GM12878 (cell line): ENCODE results near the gene DNAJA1. TPM values are rescaled to one million over a fixed set of nuclear protein-coding genes. Genes with fewer than 3 reads are reported as not detected.

Experiments used
- BCL11A ChIP-seq: IDR thresholded peaks from 2 replicates; pipeline ENCODE4 v1.6.1; 2011; ENCODE audit warnings: low read depth, low read length
- CBX3 ChIP-seq: fragments of 200-600 bp; sonication (generic); IDR thresholded peaks from 2 replicates; pipeline ENCODE4 v1.6.1; 2016; ENCODE audit warnings: low read depth, borderline replicate concordance
- CEBPB ChIP-seq, 2 experiments: fragments of 150-350 bp in 1 of 2; IDR thresholded peaks; 2 replicates each; pipeline ENCODE4 v1.6.1; 2012 to 2014; ENCODE audit warnings: low read depth in 2 of 2, low read length in 2 of 2, borderline replicate concordance in 1 of 2, inconsistent platforms in 1 of 2
- CHD1 ChIP-seq: IDR thresholded peaks from 2 replicates; pipeline ENCODE4 v1.6.1; 2012; ENCODE audit warnings: low read depth, low read length, improper control_type of control experiment
- CHD4 ChIP-seq: fragments of 200-600 bp; sonication (generic); IDR thresholded peaks from 2 replicates; pipeline ENCODE4 v1.6.1; 2016; ENCODE audit warnings: mild to moderate bottlenecking
- DPF2 ChIP-seq: fragments of 450-650 bp; IDR thresholded peaks from 2 replicates; pipeline ENCODE4 v1.6.1; 2017; ENCODE audit warnings: mild to moderate bottlenecking
- E2F4 ChIP-seq: IDR thresholded peaks from 2 replicates; pipeline ENCODE4 v1.6.1; 2012; ENCODE audit warnings: low read depth, low read length, improper control_type of control experiment
- ESRRA ChIP-seq: IDR thresholded peaks from 2 replicates; pipeline ENCODE4 v1.6.1; 2012; ENCODE audit warnings: mild to moderate bottlenecking, low read length, improper control_type of control experiment
- FOXK2 ChIP-seq: fragments of 450-650 bp; IDR thresholded peaks from 2 replicates; pipeline ENCODE4 v1.6.1; 2017; ENCODE audit warnings: mild to moderate bottlenecking, moderate library complexity
- IKZF1 ChIP-seq: fragments of 450-650 bp; conservative IDR thresholded peaks from 2 replicates; pipeline ENCODE4 v1.6.1; 2017; ENCODE audit warnings: antibody characterized with exemption, mild to moderate bottlenecking
- IRF5 ChIP-seq: fragments of 450-650 bp; IDR thresholded peaks from 2 replicates; pipeline ENCODE4 v1.6.1; 2017; ENCODE audit warnings: borderline replicate concordance
- JUNB ChIP-seq: IDR thresholded peaks from 2 replicates; pipeline ENCODE4 v1.6.1; 2016; ENCODE audit warnings: antibody characterized with exemption, mild to moderate bottlenecking
- JUND ChIP-seq: IDR thresholded peaks from 2 replicates; pipeline ENCODE4 v1.6.1; 2012; ENCODE audit warnings: low read depth, mild to moderate bottlenecking, low read length, improper control_type of control experiment, moderate library complexity
- KDM1A ChIP-seq: fragments of 200-600 bp; sonication (generic); IDR thresholded peaks from 2 replicates; pipeline ENCODE4 v1.6.1; 2016; ENCODE audit warnings: borderline replicate concordance
- MTA3 ChIP-seq: IDR thresholded peaks from 2 replicates; pipeline ENCODE4 v1.6.1; 2012; ENCODE audit warnings: low read length, inconsistent platforms, borderline replicate concordance
- NFIC ChIP-seq: IDR thresholded peaks from 2 replicates; pipeline ENCODE4 v1.6.1; 2012; ENCODE audit warnings: low read depth, mild to moderate bottlenecking, inconsistent platforms, low read length, moderate library complexity
- NFYA ChIP-seq: IDR thresholded peaks from 2 replicates; pipeline ENCODE4 v1.6.1; 2011; ENCODE audit warnings: low read depth, mild to moderate bottlenecking, low read length, improper control_type of control experiment, borderline replicate concordance
- NR2C1 ChIP-seq: fragments of 450-650 bp; IDR thresholded peaks from 2 replicates; pipeline ENCODE4 v1.6.1; 2017; ENCODE audit warnings: antibody characterized with exemption, mild to moderate bottlenecking, moderate library complexity
- NR2C2 ChIP-seq: IDR thresholded peaks from 2 replicates; pipeline ENCODE4 v1.6.1; 2011; ENCODE audit warnings: borderline replicate concordance, low read depth; ENCODE audit not compliant: control insufficient read depth, insufficient read length
- NR2F1 ChIP-seq: fragments of 450-650 bp; conservative IDR thresholded peaks from 2 replicates; pipeline ENCODE4 v1.6.1; 2017; ENCODE audit warnings: mild to moderate bottlenecking
- POLR2AphosphoS5 ChIP-seq: IDR thresholded peaks from 2 replicates; pipeline ENCODE4 v1.6.1; 2011; ENCODE audit warnings: mild to moderate bottlenecking, low read length, inconsistent platforms
- RELA ChIP-seq: fragments of 450-650 bp; IDR thresholded peaks from 2 replicates; pipeline ENCODE4 v1.8.0; 2014; ENCODE audit warnings: borderline replicate concordance; ENCODE audit not compliant: partially characterized antibody
- RFX5 ChIP-seq: IDR thresholded peaks from 2 replicates; pipeline ENCODE4 v1.6.1; 2011; ENCODE audit warnings: low read depth, low read length, improper control_type of control experiment
- SMC3 ChIP-seq: IDR thresholded peaks from 2 replicates; pipeline ENCODE4 v1.6.1; 2011; ENCODE audit warnings: low read length, improper control_type of control experiment, borderline replicate concordance
- SP1 ChIP-seq: IDR thresholded peaks from one replicate; pipeline ENCODE4 v1.6.1; 2011; ENCODE audit warnings: low read depth, low read length
- STAT3 ChIP-seq: IDR thresholded peaks from 2 replicates; pipeline ENCODE4 v1.6.1; 2011; ENCODE audit warnings: low read depth, low read length, improper control_type of control experiment
- TAF1 ChIP-seq: IDR thresholded peaks from 2 replicates; pipeline ENCODE4 v1.6.1; 2011; ENCODE audit warnings: mild to moderate bottlenecking, low read depth, low read length, borderline replicate concordance
- TARDBP ChIP-seq: IDR thresholded peaks from 2 replicates; pipeline ENCODE4 v1.6.1; 2016; ENCODE audit warnings: borderline replicate concordance
- TCF7 ChIP-seq: IDR thresholded peaks from 2 replicates; pipeline ENCODE4 v1.6.1; 2014; ENCODE audit warnings: antibody characterized with exemption, borderline replicate concordance
- ZNF24 ChIP-seq: fragments of 450-650 bp; IDR thresholded peaks from 2 replicates; pipeline ENCODE4 v1.6.1; 2017; ENCODE audit warnings: antibody characterized with exemption, mild to moderate bottlenecking
- polyA plus RNA-seq, 11 experiments: library from polyadenylated mRNA; depleted of rRNA in 4 of 11; unstranded in 6 of 11; stranded (reverse) in 5 of 11; fragments of >200 nt; fragmentation: Nextera tagmentation in 4 of 11; fragmentation: Illumina TruSeq in 1 of 11; extraction: Ambion mirVana in 4 of 11; extraction: Trizol in 1 of 11; gene quantifications; 1 replicate in 1 of 11; 2 replicates in 10 of 11; pipeline versions ENCODE4 v1.2.1 to v1.2.3, GENCODE V29; 2011 to 2016; ENCODE audit warnings: inconsistent platforms in 2 of 11, missing spikeins in 2 of 11, low read depth in 1 of 11
- total RNA-seq, 4 experiments: library from RNA; depleted of rRNA in 3 of 4; stranded (reverse); fragments of >200 nt in 3 of 4; fragmentation: Illumina TruSeq in 1 of 4; extraction: Trizol in 1 of 4; gene quantifications; 2 replicates each; pipeline versions ENCODE4 v1.2.1 to v1.2.3, GENCODE V29; 2013 to 2021
- TF ChIP-seq, protein P1 (sequence below): fragments of 450-650 bp; IDR thresholded peaks from 2 replicates; pipeline ENCODE4 v1.6.1; 2014; ENCODE audit warnings: mild to moderate bottlenecking

Gene DNAJA1
- total and polyA plus RNA-seq, 10 of the 15 experiments (the other 5 are each of a cell fraction or from before 2014, with no cell fraction given), result 69.7 to 206 (median 146) TPM

GRCh38 chr9:33076046-33077004, 51.3 kb downstream of the DNAJA1 start, which contains the start of gene SMU1 (continued):
- TF ChIP-seq POLR2AphosphoS5 (peak; percentile 85), STAT3 (no peak), NFYA (no peak), TAF1 (no peak; the same call in 1 of the 2 replicates), SMC3 (no peak), E2F4 (no peak), CHD4 (no peak), JUND (no peak), NR2F1 (no peak), CHD1 (no peak), MTA3 (no peak), CBX3 (no peak), NR2C2 (no peak), SP1 (peak; percentile 12), TARDBP (peak; percentile 65; the same call in 1 of the 2 replicates), ESRRA (no peak), KDM1A (no peak), RFX5 (0 out of 2 replicates have a peak, but pooled peaks have one; percentile 12), JUNB (no peak), TCF7 (no peak), IKZF1 (peak; percentile 73), FOXK2 (peak; percentile 41; the same call in 1 of the 2 replicates), IRF5 (no peak), NR2C1 (no peak), DPF2 (0 out of 2 replicates have a peak, but pooled peaks have one; percentile 20), NFIC (no peak), CEBPB (IDR thresholded peaks at IDR 0.05; ENCODE audit: borderline replicate concordance in 1 of 2, low read depth in 2 of 2, low read length in 2 of 2) (no peak), BCL11A (no peak), ZNF24 (peak; percentile 62; the same call in 1 of the 2 replicates), RELA (no peak)
- TF ChIP-seq, protein P1, sequence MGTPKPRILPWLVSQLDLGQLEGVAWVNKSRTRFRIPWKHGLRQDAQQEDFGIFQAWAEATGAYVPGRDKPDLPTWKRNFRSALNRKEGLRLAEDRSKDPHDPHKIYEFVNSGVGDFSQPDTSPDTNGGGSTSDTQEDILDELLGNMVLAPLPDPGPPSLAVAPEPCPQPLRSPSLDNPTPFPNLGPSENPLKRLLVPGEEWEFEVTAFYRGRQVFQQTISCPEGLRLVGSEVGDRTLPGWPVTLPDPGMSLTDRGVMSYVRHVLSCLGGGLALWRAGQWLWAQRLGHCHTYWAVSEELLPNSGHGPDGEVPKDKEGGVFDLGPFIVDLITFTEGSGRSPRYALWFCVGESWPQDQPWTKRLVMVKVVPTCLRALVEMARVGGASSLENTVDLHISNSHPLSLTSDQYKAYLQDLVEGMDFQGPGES, result 0 out of 2 replicates have a peak, but pooled peaks have one; percentile 17
